Measurements from ENCODE around the gene CHST7.
"Not testable (repeated sequence)": the region's sequence is repeated elsewhere in the genome, so short reads cannot be mapped to it uniquely, and the experiment has no call there.

The CHST7 gene, protein sequence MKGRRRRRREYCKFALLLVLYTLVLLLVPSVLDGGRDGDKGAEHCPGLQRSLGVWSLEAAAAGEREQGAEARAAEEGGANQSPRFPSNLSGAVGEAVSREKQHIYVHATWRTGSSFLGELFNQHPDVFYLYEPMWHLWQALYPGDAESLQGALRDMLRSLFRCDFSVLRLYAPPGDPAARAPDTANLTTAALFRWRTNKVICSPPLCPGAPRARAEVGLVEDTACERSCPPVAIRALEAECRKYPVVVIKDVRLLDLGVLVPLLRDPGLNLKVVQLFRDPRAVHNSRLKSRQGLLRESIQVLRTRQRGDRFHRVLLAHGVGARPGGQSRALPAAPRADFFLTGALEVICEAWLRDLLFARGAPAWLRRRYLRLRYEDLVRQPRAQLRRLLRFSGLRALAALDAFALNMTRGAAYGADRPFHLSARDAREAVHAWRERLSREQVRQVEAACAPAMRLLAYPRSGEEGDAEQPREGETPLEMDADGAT

GRCh38 chrX:46573331-46573891, at the start of gene CHST7:
TSS of gene CHST7 (plus strand) at chrX:46573765. CDS start at chrX:46573932, 167 bp downstream.
- peak in 2 of 3 donors; percentile 18 to 42 for DNase-seq (ENCODE audit: low read depth in 3 of 3, low spot score in 1 of 3)

DNA sequence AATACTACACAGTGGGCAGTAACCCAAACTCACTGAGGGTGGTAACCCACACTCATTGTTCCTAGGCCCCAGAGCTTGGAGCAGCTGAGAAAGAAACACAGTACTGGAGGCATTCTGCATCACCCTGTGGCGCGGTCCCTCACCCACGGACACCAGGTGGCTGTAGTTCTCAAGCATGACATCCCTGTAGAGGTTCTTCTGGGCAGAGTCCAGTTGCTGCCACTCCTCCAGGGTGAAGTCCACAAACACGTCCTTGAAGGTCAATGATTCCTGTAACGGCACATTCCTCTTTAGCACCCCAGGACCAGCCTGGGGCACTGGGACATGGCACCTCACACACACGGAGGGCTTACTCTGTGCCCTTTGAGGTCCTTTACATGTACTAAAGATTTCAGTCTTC, 44.9 kb upstream of the CHST7 start:
- not testable (repeated sequence) for DNase-seq (ENCODE audit: low read depth in 3 of 3, low spot score in 1 of 3)

DNA sequence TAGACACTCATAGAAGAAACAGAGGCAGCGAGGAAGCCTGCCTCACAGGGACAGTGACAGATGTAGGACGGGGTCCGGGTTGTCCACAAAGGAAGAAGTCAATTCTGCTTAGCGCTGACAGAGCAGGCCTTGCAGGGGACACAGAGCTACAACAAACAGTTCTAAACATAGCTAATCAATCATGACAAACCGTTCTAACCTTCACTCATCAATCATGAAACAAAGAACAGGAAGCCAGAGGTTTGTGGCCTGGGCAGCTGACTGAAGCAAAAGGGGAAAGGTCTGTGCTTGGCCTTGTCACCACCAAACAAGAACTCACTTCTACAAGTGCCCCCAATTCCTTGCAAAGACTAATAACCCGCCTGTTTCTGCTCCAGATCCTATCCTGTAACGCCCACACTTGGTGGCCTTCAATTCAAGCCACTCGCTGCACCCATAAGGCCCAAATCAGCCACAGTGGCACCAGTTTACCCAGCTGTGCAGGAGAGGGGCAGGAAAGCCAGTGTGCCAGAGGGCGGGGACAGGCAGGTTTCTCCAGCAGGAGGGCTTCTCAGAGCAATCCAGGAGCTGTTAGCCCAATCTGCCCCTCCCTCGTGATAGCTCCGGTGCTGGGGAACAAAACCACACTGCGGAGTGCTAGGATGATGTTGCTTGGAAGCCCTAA, 43.7 kb upstream of the CHST7 start:
- not testable (repeated sequence) for DNase-seq (ENCODE audit: low read depth in 3 of 3, low spot score in 1 of 3)

DNA sequence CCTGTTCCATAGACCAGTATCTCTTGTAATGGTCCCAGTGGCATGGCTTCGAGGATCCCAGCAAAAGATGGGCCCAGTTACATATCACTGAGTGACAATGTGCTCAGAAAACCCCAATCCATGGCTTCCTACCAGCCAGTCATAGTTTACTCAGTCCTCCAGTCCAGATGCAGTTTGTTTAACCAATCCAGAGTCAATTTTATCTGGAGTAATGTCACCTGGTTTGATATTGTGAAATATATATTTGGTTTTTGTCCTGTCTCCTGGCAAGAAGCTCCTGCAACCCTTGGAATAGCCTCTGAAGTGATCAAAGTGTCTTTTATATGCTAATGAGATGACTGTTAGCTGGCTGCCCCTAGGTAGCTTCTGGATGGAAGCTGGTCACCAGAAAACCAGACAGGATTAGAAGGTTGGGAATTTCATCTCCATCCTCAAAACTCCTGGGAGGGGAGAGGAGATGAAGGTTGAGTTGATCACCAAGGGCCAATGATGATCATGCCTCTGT, 43.1 kb upstream of the CHST7 start:
- DNase-seq (ENCODE audit: low read depth in 3 of 3, low spot score in 1 of 3): not testable (repeated sequence)

- no peak for DNase-seq (ENCODE audit: low read depth in 3 of 3, low spot score in 1 of 3)
These were observed 42.1 kb upstream of the CHST7 start for GRCh38 chrX:46531442-46531841.

GRCh38 chrX:46543441-46543840, 30.1 kb upstream of the CHST7 start:
- DNase-seq (ENCODE audit: low read depth in 3 of 3, low spot score in 1 of 3): no peak

DNA sequence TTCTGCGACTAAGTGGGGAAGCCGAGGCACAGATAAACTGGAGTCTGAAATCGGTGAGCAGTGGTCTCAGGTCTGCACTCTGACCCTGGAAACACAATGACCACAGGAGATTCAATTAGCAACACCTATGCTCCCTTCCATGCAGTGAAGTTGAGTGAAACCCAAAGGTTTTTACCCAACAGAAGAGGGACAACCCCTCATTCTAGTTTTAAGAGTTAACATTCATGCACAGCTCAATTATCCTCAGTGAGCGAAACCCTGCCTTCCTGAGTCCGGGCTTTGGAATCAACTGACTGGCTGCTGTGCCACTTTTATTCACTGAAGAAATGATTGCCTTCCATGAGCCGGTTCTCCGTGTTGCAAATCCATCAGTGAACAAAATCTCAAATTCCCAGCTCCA, 29.0 kb upstream of the CHST7 start:
- not testable (repeated sequence) for DNase-seq (ENCODE audit: low read depth in 3 of 3, low spot score in 1 of 3)

GRCh38 chrX:46545111-46546005, 28.2 kb upstream of the CHST7 start, which contains the start of gene ZNF674:
TSS of gene ZNF674 (minus strand) at chrX:46545421. CDS start at chrX:46542087, 3,334 bp downstream.
- peak; percentile 82 to 85 (median 83) for DNase-seq (ENCODE audit: low read depth in 3 of 3, low spot score in 1 of 3)

DNA sequence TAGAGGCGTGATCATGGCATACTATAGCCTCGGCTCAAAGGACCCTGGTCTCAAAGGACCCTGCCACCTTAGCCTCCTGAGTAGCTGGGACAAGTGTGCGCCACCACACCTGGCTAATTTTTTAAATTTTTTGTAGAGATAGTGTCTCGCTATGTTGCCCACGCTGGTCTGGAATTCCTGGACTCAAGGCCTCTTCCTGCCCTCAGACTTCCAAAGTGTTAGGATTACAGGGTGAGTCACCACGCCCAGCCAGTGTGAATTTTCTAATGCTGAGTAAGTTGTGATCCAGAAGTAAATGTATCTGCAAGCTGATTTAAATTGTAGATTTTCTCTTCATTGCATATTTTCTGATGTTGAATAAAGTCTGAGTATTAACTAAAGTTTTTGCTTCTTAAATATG, 25.7 kb upstream of the CHST7 start:
- DNase-seq (ENCODE audit: low read depth in 3 of 3, low spot score in 1 of 3): no peak

GRCh38 chrX:46549914-46550313, 23.7 kb upstream of the CHST7 start:
- no peak for DNase-seq (ENCODE audit: low read depth in 3 of 3, low spot score in 1 of 3)

DNA sequence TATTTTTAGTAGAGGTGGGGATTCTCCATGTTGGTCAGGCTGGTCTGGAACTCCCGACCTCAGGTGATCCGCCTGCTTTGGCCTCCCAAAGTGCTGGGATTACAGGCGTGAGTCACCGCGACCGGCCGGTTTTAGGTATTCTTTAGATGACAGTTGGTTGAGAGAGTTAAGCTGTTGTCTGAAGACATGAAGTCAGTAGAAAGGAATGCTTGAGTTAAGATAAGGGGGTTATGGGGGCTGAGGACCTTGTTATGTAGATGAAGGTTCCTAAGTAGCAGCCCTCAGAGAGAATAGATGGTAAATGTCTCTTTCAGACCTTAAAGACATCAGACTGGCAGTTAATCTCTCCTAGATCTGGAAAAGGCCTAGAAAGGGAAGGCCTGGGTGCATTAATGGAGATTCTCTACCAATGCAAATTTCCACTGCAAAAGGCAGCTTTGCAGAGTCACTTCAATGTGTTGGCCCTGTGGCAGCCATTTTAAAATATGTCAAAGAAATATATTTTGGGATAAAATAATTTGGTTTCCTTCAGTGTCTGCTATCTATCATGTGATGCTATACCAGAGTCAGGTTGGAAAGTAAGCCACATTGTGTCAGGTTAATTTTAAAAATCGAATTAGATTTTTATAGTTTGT, 22.0 kb upstream of the CHST7 start:
- DNase-seq (ENCODE audit: low read depth in 3 of 3, low spot score in 1 of 3): no peak

DNA sequence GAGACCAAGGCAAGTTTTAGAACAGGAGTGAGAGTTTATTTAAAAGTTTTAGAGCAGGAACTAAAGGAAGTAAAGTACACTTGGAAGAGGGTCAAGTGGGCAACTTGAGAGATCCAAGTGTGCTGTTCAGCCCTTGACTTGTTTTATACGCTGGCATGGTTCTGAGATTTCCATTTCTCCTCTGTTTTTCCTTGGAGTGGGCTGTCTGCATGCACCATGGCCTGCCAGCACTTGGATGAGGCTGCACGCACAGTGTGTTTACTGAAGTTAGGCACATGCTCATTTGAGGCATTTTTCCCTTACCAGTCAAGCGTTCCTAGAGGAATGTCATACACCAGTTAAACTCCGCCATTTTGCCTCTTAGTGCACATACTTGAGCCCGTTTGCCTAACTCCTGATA, 19.6 kb upstream of the CHST7 start:
- no peak for DNase-seq (ENCODE audit: low read depth in 3 of 3, low spot score in 1 of 3)

GRCh38 chrX:46554942-46555341, 18.6 kb upstream of the CHST7 start:
- no peak for DNase-seq (ENCODE audit: low read depth in 3 of 3, low spot score in 1 of 3)

GRCh38 chrX:46559062-46559461, 14.5 kb upstream of the CHST7 start:
- no peak for DNase-seq (ENCODE audit: low read depth in 3 of 3, low spot score in 1 of 3)

DNA sequence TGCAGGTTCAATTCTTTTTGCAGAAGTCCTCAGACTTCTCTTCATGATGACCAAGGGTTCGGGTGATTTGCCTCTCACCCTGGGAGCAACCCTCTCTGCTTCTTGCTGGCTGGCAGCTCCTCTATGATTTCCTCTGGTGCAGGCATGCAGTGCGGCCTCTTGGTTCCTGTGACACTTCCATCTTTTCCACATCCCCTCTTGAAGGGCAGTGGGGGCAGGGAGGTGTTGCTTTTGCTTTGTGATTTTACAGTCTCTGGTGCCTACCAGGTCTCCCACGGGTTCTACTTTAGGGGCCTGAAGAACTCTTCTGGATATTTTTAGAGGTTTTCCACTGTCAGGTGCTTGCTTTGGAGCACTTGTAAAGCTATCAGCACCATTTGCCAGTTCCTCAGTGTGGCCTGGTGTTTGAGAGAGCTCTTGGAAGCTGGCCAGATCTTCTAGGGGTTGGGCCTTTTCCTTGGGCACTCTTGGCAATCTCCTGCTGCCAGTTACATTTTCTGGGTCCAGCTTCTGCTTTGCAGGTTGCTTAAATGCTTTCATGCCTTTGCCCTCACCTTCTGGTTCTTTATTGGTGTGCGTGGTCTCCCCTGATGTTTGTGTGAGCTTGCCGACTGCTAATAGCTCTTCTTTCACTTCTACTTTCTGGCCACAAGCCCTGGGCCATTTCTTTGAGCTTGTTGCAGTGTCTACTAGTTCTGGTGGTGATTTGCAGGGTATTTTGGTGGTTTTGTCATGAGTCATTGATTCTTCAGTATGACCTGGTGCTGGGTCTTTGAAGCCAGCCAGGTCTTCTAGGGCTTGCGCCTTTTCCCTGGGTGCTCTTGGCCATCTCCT, 11.5 kb upstream of the CHST7 start:
- DNase-seq (ENCODE audit: low read depth in 3 of 3, low spot score in 1 of 3): no peak

- no peak for DNase-seq (ENCODE audit: low read depth in 3 of 3, low spot score in 1 of 3)
These were observed 6.2 kb upstream of the CHST7 start for GRCh38 chrX:46567388-46567787.

GRCh38 chrX:46569621-46570020, 3.9 kb upstream of the CHST7 start:
- no peak for DNase-seq (ENCODE audit: low read depth in 3 of 3, low spot score in 1 of 3)

DNA sequence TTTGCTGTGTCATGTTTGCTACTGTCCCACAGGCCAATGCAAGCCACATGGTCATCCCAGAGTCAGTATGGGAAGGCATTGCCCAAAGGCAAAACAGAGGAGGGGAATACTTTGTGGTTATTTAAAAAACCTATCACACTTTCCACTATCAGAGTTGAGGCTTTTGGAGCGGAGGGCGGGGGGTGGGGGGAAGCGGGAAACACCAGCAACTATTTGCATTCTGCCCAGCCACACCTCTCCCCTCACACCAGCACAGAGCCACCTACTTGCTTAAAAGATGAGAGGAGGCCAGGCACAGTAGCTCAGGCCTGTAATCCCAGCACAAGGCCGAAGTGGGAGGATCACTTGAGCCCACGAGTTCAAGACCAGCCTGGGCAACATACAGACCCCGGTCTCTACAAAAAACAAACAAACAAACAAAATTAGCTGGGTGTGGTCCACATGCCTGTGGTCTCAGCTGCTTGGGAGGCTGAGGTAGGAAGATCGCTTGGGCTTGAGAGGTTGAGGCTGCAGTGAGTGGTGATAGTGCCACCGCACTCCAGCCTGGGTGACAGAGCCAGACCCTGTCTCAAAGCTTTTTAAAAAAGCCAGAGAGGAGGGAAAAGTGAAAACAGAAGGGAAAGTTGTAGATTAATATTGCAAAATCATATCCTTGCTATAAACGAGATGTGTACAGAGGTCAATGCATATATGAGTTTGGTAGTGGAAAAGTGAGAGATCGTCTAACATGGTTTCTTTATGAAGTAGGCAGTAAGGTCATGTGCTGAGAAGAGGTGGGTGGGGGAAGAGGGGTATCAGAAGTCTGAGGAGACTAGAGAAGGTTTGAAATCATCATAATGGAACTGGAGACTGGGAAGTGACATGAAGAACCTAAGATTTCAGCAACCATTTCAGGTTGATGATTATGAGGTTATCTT, 1.9 kb upstream of the CHST7 start:
- no peak for DNase-seq (ENCODE audit: low read depth in 3 of 3, low spot score in 1 of 3)
